ENCODE data around the gene EBLN1.

DNA sequence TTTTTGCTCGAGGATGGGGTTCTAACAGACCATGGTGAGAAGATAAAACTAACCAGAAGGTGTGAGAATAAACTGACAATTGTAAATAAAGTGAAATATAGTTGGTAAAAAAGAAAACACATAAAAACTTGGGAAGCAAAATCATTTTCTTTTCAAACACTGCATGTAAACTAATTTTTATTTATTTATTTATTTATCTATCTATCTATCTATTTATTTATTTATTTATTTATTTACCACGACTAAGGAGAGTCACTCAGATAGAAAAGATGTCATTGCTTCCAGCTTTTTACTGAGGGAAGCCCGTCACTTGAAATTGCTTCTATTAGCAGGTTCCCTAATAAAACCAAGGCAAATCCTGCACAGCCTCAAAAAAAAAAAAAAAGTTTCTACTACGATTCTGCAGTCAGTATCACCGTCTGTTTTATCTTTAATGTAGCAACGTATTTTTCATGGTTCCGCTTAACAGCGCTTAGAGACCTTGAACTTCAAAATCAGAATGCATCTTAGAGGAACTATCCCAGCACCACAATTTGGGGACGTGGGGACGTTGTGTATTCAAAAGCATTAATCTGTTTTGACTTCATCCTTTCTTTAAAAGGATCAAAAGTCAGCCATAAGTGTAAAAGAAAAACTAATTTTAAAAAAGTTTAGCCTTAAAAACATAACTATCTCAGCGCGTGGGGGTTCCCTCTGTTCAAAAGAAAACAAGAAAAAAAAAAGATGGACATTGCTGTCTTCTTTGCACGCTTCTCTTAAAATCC, 33.3 kb upstream of the EBLN1 start:
- TF ChIP-seq POLR2A (IDR thresholded peaks at IDR 0.05) (no peak), POLR2AphosphoS5 (IDR thresholded peaks at IDR 0.05) (no peak)
- TF ChIP-seq, protein P1, sequence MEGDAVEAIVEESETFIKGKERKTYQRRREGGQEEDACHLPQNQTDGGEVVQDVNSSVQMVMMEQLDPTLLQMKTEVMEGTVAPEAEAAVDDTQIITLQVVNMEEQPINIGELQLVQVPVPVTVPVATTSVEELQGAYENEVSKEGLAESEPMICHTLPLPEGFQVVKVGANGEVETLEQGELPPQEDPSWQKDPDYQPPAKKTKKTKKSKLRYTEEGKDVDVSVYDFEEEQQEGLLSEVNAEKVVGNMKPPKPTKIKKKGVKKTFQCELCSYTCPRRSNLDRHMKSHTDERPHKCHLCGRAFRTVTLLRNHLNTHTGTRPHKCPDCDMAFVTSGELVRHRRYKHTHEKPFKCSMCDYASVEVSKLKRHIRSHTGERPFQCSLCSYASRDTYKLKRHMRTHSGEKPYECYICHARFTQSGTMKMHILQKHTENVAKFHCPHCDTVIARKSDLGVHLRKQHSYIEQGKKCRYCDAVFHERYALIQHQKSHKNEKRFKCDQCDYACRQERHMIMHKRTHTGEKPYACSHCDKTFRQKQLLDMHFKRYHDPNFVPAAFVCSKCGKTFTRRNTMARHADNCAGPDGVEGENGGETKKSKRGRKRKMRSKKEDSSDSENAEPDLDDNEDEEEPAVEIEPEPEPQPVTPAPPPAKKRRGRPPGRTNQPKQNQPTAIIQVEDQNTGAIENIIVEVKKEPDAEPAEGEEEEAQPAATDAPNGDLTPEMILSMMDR (IDR thresholded peaks at IDR 0.05): no peak

Data from breast epithelium (tissue), 3 donors.